GM23248 (cell line): ENCODE data around the gene PPP2R2D.

ENCODE experiments used
- EZH2 ChIP-seq: fragments of 200-600 bp; sonication (generic); IDR thresholded peaks from 2 replicates; pipeline ENCODE4 v1.6.1; 2018; ENCODE audit warnings: antibody characterized with exemption, mild to moderate bottlenecking; ENCODE audit not compliant: insufficient read depth, poor library complexity, severe bottlenecking
- EZH2phosphoT487 ChIP-seq: fragments of 200-600 bp; sonication (generic); IDR thresholded peaks from 2 replicates; pipeline ENCODE4 v1.6.1; 2018; ENCODE audit warnings: antibody characterized with exemption, moderate library complexity, mild to moderate bottlenecking, low read depth; ENCODE audit not compliant: insufficient read depth

DNA sequence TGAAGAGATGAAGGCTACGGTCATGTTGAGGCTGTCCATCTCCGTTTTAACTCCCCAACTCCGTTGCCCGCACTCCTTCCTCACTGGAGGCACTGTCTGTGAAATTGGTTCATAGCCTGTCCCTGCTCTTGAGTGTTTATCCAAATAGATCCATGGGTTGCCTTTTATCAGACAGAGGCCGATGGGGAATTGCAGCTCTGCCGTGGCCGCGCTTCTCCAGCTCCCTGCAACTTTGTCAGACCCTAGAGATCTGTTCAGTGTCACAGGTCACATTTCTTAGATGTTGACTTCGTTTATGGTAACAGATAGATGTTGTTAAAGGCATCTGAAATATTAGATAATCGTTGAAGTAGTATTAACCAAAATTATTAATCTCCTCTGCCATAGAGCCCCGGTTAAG lies 14.7 kb downstream of the PPP2R2D start:
- TF ChIP-seq EZH2 (no peak), EZH2phosphoT487 (no peak)
